HepG2 (cell line): Measurements from ENCODE around the gene RBBP9. TPM values are rescaled to one million over a fixed set of nuclear protein-coding genes. Genes with fewer than 3 reads are reported as not detected.

ENCODE experiments used
- BCL6 ChIP-seq: IDR thresholded peaks from 2 replicates; pipeline ENCODE4 v1.6.1; 2016; ENCODE audit warnings: missing genetic modification reagents, missing compliant biosample characterization
- CBX5 ChIP-seq: sonication (generic); formaldehyde crosslinking; IDR thresholded peaks from 2 replicates; pipeline ENCODE4 v1.4.0; 2020; ENCODE audit warnings: missing genetic modification reagents, borderline replicate concordance
- EP300 ChIP-seq, 3 experiments: sonication (generic) in 1 of 3; formaldehyde crosslinking in 1 of 3; IDR thresholded peaks; 2 replicates each; pipeline versions ENCODE4 v1.5.1 to v1.6.1; 2011 to 2020; ENCODE audit warnings: low read depth in 2 of 3, low read length in 2 of 3, borderline replicate concordance in 1 of 3, improper control_type of control experiment in 1 of 3, mild to moderate bottlenecking in 1 of 3, missing genetic modification reagents in 1 of 3, moderate library complexity in 1 of 3
- FOXM1 ChIP-seq: sonication (generic); formaldehyde crosslinking; IDR thresholded peaks from 2 replicates; pipeline ENCODE4 v1.5.0; 2020; ENCODE audit warnings: missing genetic modification reagents
- GTF2F1 ChIP-seq: fragments of 150-350 bp; IDR thresholded peaks from 2 replicates; pipeline ENCODE4 v1.6.1; 2014; ENCODE audit warnings: low read length
- GZF1 ChIP-seq: sonication (generic); formaldehyde crosslinking; IDR thresholded peaks from 2 replicates; pipeline ENCODE4 v1.5.1; 2020; ENCODE audit warnings: mild to moderate bottlenecking, missing genetic modification reagents
- HMG20B ChIP-seq: conservative IDR thresholded peaks from 2 replicates; pipeline ENCODE4 v1.6.1; 2016; ENCODE audit warnings: missing genetic modification reagents, missing compliant biosample characterization
- PHF5A ChIP-seq: IDR thresholded peaks from one replicate; pipeline ENCODE4 v1.6.1; 2018; ENCODE audit warnings: low read depth, missing genetic modification reagents; ENCODE audit not compliant: unreplicated experiment
- POLR2A ChIP-seq, 2 experiments: IDR thresholded peaks; 2 replicates each; pipeline ENCODE4 v1.6.1; 2011; ENCODE audit warnings: low read depth in 2 of 2, low read length in 2 of 2, mild to moderate bottlenecking in 1 of 2, moderate library complexity in 1 of 2; ENCODE audit not compliant: insufficient read depth in 1 of 2
- RARG ChIP-seq: sonication (generic); formaldehyde crosslinking; IDR thresholded peaks from 2 replicates; pipeline ENCODE4 v1.4.0; 2020; ENCODE audit warnings: low read depth, mild to moderate bottlenecking, missing genetic modification reagents
- RFX5 ChIP-seq: IDR thresholded peaks from 2 replicates; pipeline ENCODE4 v1.6.1; 2011; ENCODE audit warnings: low read depth, low read length, improper control_type of control experiment
- SMAD9 ChIP-seq: sonication (generic); formaldehyde crosslinking; IDR thresholded peaks from 2 replicates; pipeline ENCODE4 v1.5.1; 2020; ENCODE audit warnings: mild to moderate bottlenecking, missing genetic modification reagents
- STAT5B ChIP-seq: sonication (generic); formaldehyde crosslinking; IDR thresholded peaks from 2 replicates; pipeline ENCODE4 v1.4.0; 2020; ENCODE audit warnings: missing genetic modification reagents
- TBX2 ChIP-seq: sonication (generic); formaldehyde crosslinking; IDR thresholded peaks from 2 replicates; pipeline ENCODE4 v1.5.0; 2020; ENCODE audit warnings: missing genetic modification reagents, mild to moderate bottlenecking, borderline replicate concordance
- TBX3 ChIP-seq: fragments of 450-650 bp; IDR thresholded peaks from 2 replicates; pipeline ENCODE4 v1.6.1; 2017; ENCODE audit warnings: antibody characterized with exemption, mild to moderate bottlenecking, inconsistent platforms, borderline replicate concordance
- ZFP90 ChIP-seq: sonication (generic); formaldehyde crosslinking; IDR thresholded peaks from 2 replicates; pipeline ENCODE4 v1.8.0; 2022; ENCODE audit warnings: missing genetic modification reagents, mild to moderate bottlenecking, inconsistent platforms, borderline replicate concordance
- ZNF451 ChIP-seq: sonication (generic); formaldehyde crosslinking; IDR thresholded peaks from 2 replicates; pipeline ENCODE4 v1.5.0; 2020; ENCODE audit warnings: mild to moderate bottlenecking, missing genetic modification reagents
- ZNF484 ChIP-seq: sonication (generic); formaldehyde crosslinking; IDR thresholded peaks from 2 replicates; pipeline ENCODE4 v1.5.1; 2020; ENCODE audit warnings: mild to moderate bottlenecking, low read depth, missing genetic modification reagents, borderline replicate concordance
- ZNF564 ChIP-seq: sonication (generic); formaldehyde crosslinking; IDR thresholded peaks from 2 replicates; pipeline ENCODE4 v1.8.1; 2023; ENCODE audit warnings: mild to moderate bottlenecking, missing genetic modification reagents
- ZNF589 ChIP-seq: sonication (generic); formaldehyde crosslinking; conservative IDR thresholded peaks from 2 replicates; pipeline ENCODE4 v1.8.0; 2022; ENCODE audit warnings: mild to moderate bottlenecking, moderate library complexity, missing genetic modification reagents
- ZNF781 ChIP-seq: sonication (generic); formaldehyde crosslinking; IDR thresholded peaks from 2 replicates; pipeline ENCODE4 v1.5.1; 2020; ENCODE audit warnings: borderline replicate concordance, mild to moderate bottlenecking, missing genetic modification reagents; ENCODE audit errors: not compliant biosample characterization
- polyA plus RNA-seq, 8 experiments: library from polyadenylated mRNA; depleted of rRNA in 3 of 8; stranded (reverse) in 7 of 8; unstranded in 1 of 8; fragments of >200 nt; fragmentation: Illumina TruSeq in 4 of 8; extraction: Trizol in 4 of 8; gene quantifications; 2 replicates each; pipeline versions ENCODE4 v1.2.1 to v1.2.3, GENCODE V29; 2011 to 2016; ENCODE audit warnings: low read depth in 4 of 8, missing spikeins in 1 of 8, mixed read lengths in 1 of 8; ENCODE audit not compliant: insufficient read depth in 1 of 8
- total RNA-seq, 5 experiments: library from RNA; depleted of rRNA; stranded (reverse); fragments of >200 nt; fragmentation: Illumina TruSeq; extraction: Trizol; gene quantifications; 2 replicates each; pipeline ENCODE4 v1.2.3, GENCODE V29; 2016; ENCODE audit warnings: low read depth in 1 of 5
- TF ChIP-seq, protein P1 (sequence below): sonication (generic); formaldehyde crosslinking; IDR thresholded peaks from 2 replicates; pipeline ENCODE4 v1.4.0; 2020; ENCODE audit warnings: missing genetic modification reagents
- TF ChIP-seq, protein P2 (sequence below): sonication (generic); formaldehyde crosslinking; conservative IDR thresholded peaks from 2 replicates; pipeline ENCODE4 v1.5.0; 2020; ENCODE audit warnings: missing genetic modification reagents
- TF ChIP-seq, protein P3 (sequence below): sonication (generic); formaldehyde crosslinking; IDR thresholded peaks from 2 replicates; pipeline ENCODE4 v1.9.0; 2022; ENCODE audit warnings: missing genetic modification reagents, mild to moderate bottlenecking, borderline replicate concordance

Gene RBBP9
- total and polyA plus RNA-seq, 2 of the 13 experiments (the other 11 are each of a cell fraction or from before 2014, with no cell fraction given), result 28.0 to 56.3 TPM

DNA sequence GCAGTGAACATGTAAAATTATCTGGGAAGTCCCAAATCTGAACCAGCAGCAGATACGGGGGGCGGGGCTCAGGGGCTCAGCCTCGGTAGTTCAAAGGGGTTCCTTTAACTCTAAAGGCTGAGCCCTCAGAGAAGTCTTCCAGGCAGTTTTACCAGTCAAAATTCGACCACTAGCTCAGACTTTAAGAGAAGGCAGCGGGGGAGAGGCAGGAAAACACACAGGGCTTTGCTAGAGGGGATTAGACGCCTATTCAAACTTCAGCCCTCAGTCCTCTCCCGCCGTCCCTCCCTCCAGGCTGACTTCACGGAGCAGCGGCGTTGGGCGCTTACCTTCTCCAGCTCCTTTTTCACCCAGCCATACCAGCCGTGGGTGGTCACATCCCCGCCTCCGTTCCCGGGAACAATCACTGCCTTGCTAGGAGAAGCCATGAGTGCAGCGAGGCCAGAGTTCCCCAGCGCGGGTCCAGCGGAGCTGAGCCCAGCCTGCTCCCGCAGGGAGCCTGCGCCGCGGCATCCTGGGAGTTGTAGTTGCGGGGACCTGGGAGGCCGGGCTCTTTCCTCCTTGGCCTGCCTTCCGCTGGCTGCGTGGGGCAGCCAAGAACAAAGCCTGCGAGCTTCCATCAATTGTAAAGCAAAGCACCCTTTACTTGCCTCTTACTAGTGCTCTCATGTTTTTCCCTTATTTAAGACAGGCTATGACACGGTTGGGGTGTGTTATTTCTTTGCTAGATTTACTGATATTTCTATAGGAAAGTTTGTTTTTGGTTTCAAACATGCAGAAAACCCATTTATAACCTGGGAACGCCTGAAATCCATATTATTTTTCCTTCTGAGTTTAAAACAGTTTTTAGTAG, at the start of gene RBBP9 (continued):
- TF ChIP-seq, protein P1, sequence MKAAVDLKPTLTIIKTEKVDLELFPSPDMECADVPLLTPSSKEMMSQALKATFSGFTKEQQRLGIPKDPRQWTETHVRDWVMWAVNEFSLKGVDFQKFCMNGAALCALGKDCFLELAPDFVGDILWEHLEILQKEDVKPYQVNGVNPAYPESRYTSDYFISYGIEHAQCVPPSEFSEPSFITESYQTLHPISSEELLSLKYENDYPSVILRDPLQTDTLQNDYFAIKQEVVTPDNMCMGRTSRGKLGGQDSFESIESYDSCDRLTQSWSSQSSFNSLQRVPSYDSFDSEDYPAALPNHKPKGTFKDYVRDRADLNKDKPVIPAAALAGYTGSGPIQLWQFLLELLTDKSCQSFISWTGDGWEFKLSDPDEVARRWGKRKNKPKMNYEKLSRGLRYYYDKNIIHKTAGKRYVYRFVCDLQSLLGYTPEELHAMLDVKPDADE, result no peak; the same call in 1 of the 2 replicates
- TF ChIP-seq, protein P2, sequence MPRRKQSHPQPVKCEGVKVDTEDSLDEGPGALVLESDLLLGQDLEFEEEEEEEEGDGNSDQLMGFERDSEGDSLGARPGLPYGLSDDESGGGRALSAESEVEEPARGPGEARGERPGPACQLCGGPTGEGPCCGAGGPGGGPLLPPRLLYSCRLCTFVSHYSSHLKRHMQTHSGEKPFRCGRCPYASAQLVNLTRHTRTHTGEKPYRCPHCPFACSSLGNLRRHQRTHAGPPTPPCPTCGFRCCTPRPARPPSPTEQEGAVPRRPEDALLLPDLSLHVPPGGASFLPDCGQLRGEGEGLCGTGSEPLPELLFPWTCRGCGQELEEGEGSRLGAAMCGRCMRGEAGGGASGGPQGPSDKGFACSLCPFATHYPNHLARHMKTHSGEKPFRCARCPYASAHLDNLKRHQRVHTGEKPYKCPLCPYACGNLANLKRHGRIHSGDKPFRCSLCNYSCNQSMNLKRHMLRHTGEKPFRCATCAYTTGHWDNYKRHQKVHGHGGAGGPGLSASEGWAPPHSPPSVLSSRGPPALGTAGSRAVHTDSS (CRISPR knock-in tag), result no peak
- 0 out of 2 replicates have a peak, but pooled peaks have one; percentile 77 for TF ChIP-seq ZNF451 (CRISPR knock-in tag)
- TF ChIP-seq GTF2F1, result no peak
- TF ChIP-seq, protein P3, sequence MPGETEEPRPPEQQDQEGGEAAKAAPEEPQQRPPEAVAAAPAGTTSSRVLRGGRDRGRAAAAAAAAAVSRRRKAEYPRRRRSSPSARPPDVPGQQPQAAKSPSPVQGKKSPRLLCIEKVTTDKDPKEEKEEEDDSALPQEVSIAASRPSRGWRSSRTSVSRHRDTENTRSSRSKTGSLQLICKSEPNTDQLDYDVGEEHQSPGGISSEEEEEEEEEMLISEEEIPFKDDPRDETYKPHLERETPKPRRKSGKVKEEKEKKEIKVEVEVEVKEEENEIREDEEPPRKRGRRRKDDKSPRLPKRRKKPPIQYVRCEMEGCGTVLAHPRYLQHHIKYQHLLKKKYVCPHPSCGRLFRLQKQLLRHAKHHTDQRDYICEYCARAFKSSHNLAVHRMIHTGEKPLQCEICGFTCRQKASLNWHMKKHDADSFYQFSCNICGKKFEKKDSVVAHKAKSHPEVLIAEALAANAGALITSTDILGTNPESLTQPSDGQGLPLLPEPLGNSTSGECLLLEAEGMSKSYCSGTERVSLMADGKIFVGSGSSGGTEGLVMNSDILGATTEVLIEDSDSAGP (CRISPR knock-in tag), result peak; percentile 94; the same call in 1 of the 2 replicates
- TF ChIP-seq ZNF781 (CRISPR knock-in tag), result peak; percentile 87
- no peak for TF ChIP-seq FOXM1 (CRISPR knock-in tag)
- 0 out of 2 replicates have a peak, but pooled peaks have one; percentile 75 for TF ChIP-seq SMAD9 (CRISPR knock-in tag)
- peak; percentile 55; the same call in 1 of the 2 replicates for TF ChIP-seq RFX5
- 0 out of 2 replicates have a peak, but pooled peaks have one; percentile 34 for TF ChIP-seq STAT5B
- no peak for TF ChIP-seq GZF1 (CRISPR knock-in tag)
- TF ChIP-seq TBX3, result no peak
- peak; percentile 86; the same call in 1 of the 2 replicates for TF ChIP-seq ZNF564
- peak; percentile 94 for TF ChIP-seq ZFP90
- TF ChIP-seq BCL6 (CRISPR knock-in tag), result peak; percentile 63; the same call in 1 of the 2 replicates
- TF ChIP-seq CBX5, result peak; percentile 92
- no peak; the same call in 1 of the 2 replicates for TF ChIP-seq HMG20B
- peak; percentile 73; the same call in 1 of the 2 replicates for TF ChIP-seq ZNF589 (CRISPR knock-in tag)
- TF ChIP-seq ZNF484 (CRISPR knock-in tag), result no peak; the same call in 1 of the 2 replicates
- peak; percentile 94 for TF ChIP-seq TBX2
- peak; percentile 65 for TF ChIP-seq PHF5A (CRISPR knock-in tag)
- peak; percentile 31 to 35; a peak in 1 of 4 replicates for TF ChIP-seq EP300 (IDR thresholded peaks at IDR 0.05; ENCODE audit: low read depth in 2 of 2, low read length in 2 of 2)
- peak; percentile 75 for TF ChIP-seq EP300 (CRISPR knock-in tag; IDR thresholded peaks at IDR 0.05; ENCODE audit: borderline replicate concordance)
- no peak for TF ChIP-seq RARG (CRISPR knock-in tag)
- TF ChIP-seq POLR2A (IDR thresholded peaks at IDR 0.05; ENCODE audit: insufficient read depth in 1 of 2, low read depth in 2 of 2, low read length in 2 of 2), result peak; percentile 92 to 97
